ENCODE measurements around the gene SLITRK6.

SLITRK6 gene

GRCh38 chr13:85772367-85772766 is 26.9 kb downstream of the SLITRK6 start (continued):
- TF ChIP-seq ZNF366 (tag by site-specific recombination; conservative IDR thresholded peaks at IDR 0.05) (no peak), ZNF391 (tag by site-specific recombination; IDR thresholded peaks at IDR 0.05; ENCODE audit: borderline replicate concordance, low read depth) (no peak), ZNF184 (tag by site-specific recombination; IDR thresholded peaks at IDR 0.05) (no peak), PATZ1 (tag by site-specific recombination; IDR thresholded peaks at IDR 0.05) (no peak), ZNF776 (tag by site-specific recombination; IDR thresholded peaks at IDR 0.05; ENCODE audit: borderline replicate concordance) (no peak)
- TF ChIP-seq, protein P1, sequence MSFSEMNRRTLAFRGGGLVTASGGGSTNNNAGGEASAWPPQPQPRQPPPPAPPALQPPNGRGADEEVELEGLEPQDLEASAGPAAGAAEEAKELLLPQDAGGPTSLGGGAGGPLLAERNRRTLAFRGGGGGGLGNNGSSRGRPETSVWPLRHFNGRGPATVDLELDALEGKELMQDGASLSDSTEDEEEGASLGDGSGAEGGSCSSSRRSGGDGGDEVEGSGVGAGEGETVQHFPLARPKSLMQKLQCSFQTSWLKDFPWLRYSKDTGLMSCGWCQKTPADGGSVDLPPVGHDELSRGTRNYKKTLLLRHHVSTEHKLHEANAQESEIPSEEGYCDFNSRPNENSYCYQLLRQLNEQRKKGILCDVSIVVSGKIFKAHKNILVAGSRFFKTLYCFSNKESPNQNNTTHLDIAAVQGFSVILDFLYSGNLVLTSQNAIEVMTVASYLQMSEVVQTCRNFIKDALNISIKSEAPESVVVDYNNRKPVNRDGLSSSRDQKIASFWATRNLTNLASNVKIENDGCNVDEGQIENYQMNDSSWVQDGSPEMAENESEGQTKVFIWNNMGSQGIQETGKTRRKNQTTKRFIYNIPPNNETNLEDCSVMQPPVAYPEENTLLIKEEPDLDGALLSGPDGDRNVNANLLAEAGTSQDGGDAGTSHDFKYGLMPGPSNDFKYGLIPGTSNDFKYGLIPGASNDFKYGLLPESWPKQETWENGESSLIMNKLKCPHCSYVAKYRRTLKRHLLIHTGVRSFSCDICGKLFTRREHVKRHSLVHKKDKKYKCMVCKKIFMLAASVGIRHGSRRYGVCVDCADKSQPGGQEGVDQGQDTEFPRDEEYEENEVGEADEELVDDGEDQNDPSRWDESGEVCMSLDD (tag by site-specific recombination; IDR thresholded peaks at IDR 0.05): no peak

- Histone ChIP-seq H3K4me3 (ENCODE audit: low read depth, low read length) (no peak overlapping the region), H3K36me3 (ENCODE audit: control insufficient read depth in 2 of 2, insufficient read depth in 1 of 2, low read length in 2 of 2) (no peaks in the 10 kb centered on the region), H3K27ac (ENCODE audit: extremely low read depth, low read depth, low read length) (no peak overlapping the region), H3K9me3 (ENCODE audit: control insufficient read depth, insufficient read depth, low read depth, low read length) (no peaks in the 10 kb centered on the region), H3K4me1 (ENCODE audit: control insufficient read depth, insufficient read depth, low read length) (no peaks in the 10 kb centered on the region)
- CTCF ChIA-PET: no interaction called here
- POLR2A ChIA-PET: no interaction called here
- TF ChIP-seq SALL2 (tag by site-specific recombination; IDR thresholded peaks at IDR 0.05; ENCODE audit: borderline replicate concordance) (no peak), ZNF155 (tag by site-specific recombination; IDR thresholded peaks at IDR 0.05) (no peak), KLF17 (tag by site-specific recombination; IDR thresholded peaks at IDR 0.05) (no peak), MEIS1 (CRISPR knock-in tag; IDR thresholded peaks at IDR 0.05; ENCODE audit: borderline replicate concordance) (no peak), PBX3 (CRISPR knock-in tag; IDR thresholded peaks at IDR 0.05) (no peak)
Observed at GRCh38 chr13:85771856-85772255, 27.4 kb downstream of the SLITRK6 start.

DNA sequence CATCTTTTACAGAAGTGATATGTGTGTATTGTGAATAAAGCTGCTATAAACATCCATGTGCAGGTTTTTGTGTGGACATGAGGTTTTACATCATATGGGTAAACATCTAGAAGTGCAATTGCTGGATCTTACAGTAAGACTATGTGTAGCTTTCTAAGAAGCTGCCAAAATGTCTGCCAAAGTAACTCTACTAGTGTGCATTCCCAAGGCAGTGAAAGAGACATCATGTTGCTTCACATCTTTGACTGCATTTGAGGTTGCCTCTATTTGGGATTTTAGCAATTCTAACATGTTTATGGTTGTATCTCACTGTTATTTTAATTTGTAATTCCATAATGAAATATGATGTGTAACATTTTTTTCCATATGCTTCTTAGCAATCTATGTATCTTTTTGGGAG is 30.3 kb downstream of the SLITRK6 start:
- no peak overlapping the region for H3K4me3 ChIP-seq (ENCODE audit: low read depth, low read length)
- no peaks in the 10 kb centered on the region for H3K4me1 ChIP-seq (ENCODE audit: control insufficient read depth, insufficient read depth, low read length)
- no peaks in the 10 kb centered on the region for H3K9me3 ChIP-seq (ENCODE audit: control insufficient read depth, insufficient read depth, low read depth, low read length)
- no peak overlapping the region for H3K27ac ChIP-seq (ENCODE audit: extremely low read depth, low read depth, low read length)
- TF ChIP-seq ZNF514 (tag by site-specific recombination; IDR thresholded peaks at IDR 0.05): no peak
- H3K36me3 ChIP-seq (ENCODE audit: control insufficient read depth in 2 of 2, insufficient read depth in 1 of 2, low read length in 2 of 2): no peaks in the 10 kb centered on the region
- ChIA-PET POLR2A (no interaction called here), CTCF (no interaction called here)

GRCh38 chr13:85755123-85755522 is 44.1 kb downstream of the SLITRK6 start:
- CTCF ChIA-PET: no interaction called here
- POLR2A ChIA-PET: no interaction called here
- no peaks in the 10 kb centered on the region for H3K9me3 ChIP-seq (ENCODE audit: control insufficient read depth, insufficient read depth, low read depth, low read length)
- TF ChIP-seq ZBTB17 (tag by site-specific recombination; IDR thresholded peaks at IDR 0.05) (no peak), ZNF544 (tag by site-specific recombination; IDR thresholded peaks at IDR 0.05) (no peak), ZEB2 (tag by site-specific recombination; IDR thresholded peaks at IDR 0.05) (no peak), REPIN1 (tag by site-specific recombination; IDR thresholded peaks at IDR 0.05; ENCODE audit: low read depth) (no peak), ZNF433 (tag by site-specific recombination; IDR thresholded peaks at IDR 0.05; ENCODE audit: low read depth) (no peak), ZNF138 (tag by site-specific recombination; IDR thresholded peaks at IDR 0.05; ENCODE audit: borderline replicate concordance) (no peak)
- TF ChIP-seq, protein P2, sequence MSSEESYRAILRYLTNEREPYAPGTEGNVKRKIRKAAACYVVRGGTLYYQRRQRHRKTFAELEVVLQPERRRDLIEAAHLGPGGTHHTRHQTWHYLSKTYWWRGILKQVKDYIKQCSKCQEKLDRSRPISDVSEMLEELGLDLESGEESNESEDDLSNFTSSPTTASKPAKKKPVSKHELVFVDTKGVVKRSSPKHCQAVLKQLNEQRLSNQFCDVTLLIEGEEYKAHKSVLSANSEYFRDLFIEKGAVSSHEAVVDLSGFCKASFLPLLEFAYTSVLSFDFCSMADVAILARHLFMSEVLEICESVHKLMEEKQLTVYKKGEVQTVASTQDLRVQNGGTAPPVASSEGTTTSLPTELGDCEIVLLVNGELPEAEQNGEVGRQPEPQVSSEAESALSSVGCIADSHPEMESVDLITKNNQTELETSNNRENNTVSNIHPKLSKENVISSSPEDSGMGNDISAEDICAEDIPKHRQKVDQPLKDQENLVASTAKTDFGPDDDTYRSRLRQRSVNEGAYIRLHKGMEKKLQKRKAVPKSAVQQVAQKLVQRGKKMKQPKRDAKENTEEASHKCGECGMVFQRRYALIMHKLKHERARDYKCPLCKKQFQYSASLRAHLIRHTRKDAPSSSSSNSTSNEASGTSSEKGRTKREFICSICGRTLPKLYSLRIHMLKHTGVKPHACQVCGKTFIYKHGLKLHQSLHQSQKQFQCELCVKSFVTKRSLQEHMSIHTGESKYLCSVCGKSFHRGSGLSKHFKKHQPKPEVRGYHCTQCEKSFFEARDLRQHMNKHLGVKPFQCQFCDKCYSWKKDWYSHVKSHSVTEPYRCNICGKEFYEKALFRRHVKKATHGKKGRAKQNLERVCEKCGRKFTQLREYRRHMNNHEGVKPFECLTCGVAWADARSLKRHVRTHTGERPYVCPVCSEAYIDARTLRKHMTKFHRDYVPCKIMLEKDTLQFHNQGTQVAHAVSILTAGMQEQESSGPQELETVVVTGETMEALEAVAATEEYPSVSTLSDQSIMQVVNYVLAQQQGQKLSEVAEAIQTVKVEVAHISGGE (tag by site-specific recombination; conservative IDR thresholded peaks at IDR 0.05; ENCODE audit: low read depth): no peak

More at GRCh38 chr13:85755123-85755522, 44.1 kb downstream of the SLITRK6 start:
- no peak overlapping the region for H3K27ac ChIP-seq (ENCODE audit: extremely low read depth, low read depth, low read length)
- no peaks in the 10 kb centered on the region for H3K36me3 ChIP-seq (ENCODE audit: control insufficient read depth in 2 of 2, insufficient read depth in 1 of 2, low read length in 2 of 2)
- no peak overlapping the region for H3K4me3 ChIP-seq (ENCODE audit: low read depth, low read length)
- no peaks in the 10 kb centered on the region for H3K4me1 ChIP-seq (ENCODE audit: control insufficient read depth, insufficient read depth, low read length)

All from HEK293 (cell line).